ENCODE data around the gene CAMTA1.
"Not testable (repeated sequence)": the region's sequence is repeated elsewhere in the genome, so short reads cannot be mapped to it uniquely, and the experiment has no call there.

The CAMTA1 gene, protein sequence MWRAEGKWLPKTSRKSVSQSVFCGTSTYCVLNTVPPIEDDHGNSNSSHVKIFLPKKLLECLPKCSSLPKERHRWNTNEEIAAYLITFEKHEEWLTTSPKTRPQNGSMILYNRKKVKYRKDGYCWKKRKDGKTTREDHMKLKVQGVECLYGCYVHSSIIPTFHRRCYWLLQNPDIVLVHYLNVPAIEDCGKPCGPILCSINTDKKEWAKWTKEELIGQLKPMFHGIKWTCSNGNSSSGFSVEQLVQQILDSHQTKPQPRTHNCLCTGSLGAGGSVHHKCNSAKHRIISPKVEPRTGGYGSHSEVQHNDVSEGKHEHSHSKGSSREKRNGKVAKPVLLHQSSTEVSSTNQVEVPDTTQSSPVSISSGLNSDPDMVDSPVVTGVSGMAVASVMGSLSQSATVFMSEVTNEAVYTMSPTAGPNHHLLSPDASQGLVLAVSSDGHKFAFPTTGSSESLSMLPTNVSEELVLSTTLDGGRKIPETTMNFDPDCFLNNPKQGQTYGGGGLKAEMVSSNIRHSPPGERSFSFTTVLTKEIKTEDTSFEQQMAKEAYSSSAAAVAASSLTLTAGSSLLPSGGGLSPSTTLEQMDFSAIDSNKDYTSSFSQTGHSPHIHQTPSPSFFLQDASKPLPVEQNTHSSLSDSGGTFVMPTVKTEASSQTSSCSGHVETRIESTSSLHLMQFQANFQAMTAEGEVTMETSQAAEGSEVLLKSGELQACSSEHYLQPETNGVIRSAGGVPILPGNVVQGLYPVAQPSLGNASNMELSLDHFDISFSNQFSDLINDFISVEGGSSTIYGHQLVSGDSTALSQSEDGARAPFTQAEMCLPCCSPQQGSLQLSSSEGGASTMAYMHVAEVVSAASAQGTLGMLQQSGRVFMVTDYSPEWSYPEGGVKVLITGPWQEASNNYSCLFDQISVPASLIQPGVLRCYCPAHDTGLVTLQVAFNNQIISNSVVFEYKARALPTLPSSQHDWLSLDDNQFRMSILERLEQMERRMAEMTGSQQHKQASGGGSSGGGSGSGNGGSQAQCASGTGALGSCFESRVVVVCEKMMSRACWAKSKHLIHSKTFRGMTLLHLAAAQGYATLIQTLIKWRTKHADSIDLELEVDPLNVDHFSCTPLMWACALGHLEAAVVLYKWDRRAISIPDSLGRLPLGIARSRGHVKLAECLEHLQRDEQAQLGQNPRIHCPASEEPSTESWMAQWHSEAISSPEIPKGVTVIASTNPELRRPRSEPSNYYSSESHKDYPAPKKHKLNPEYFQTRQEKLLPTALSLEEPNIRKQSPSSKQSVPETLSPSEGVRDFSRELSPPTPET (N-terminal part only)

DNA sequence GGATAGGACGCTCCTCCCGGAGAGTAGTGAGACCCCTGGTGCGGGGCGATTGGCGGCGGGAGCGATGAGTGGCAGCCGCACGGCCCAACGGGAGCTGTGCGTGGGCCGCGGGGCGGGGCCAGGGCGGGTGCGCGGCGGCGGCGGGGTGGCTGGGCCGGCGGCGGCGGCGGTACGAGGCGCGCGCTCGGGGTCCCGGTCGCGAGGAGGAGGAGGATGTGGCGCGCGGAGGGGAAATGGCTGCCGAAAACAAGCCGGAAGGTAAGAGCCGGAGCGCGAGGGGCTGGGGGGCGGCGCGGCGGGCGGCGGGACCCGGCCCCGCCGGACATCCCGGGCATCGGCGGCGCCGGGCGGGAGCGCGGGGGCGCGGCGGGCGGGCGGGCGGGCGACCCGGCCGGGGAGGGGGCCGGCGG, at the start of gene CAMTA1:
Gene CAMTA1, plus strand, starts transcription at position 137 of the 410 bp plus-strand sequence. Its CDS starts 77 bp downstream, at position 214.
- DNase-seq (ENCODE audit: low read depth in 2 of 2, low spot score in 1 of 2) = no peak

DNA sequence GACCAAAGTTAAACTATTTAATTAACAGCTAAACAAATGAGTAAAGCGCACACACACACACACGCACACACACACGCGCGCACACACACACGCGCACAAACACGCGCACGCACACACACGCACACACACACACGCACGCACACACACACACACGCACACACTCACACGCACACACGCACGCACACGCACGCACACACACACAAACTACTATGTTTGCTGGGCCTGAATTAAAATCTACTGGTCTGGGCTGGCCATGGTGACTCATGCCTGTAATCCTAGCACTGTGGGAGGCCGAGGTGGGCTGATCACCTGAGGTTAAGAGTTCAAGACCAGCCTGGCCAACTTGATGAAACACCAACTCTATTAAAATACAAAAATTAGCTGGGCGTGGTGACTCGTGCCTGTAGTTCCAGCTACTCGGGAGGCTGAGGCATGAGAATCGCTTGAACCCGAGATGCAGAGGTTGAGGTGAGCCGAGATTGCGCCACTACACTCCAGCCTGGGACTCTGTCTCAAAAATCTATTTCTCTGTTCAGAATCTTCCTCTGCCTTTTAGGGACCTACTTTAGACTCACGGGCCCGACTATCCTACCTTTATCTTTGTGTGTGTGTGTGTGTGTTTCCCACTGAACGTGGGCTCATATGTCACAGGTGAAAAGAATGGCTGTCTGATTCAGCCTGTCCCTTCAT, 46.1 kb upstream of the CAMTA1 start:
- DNase-seq (ENCODE audit: low read depth in 2 of 2, low spot score in 1 of 2) = no peak

DNA sequence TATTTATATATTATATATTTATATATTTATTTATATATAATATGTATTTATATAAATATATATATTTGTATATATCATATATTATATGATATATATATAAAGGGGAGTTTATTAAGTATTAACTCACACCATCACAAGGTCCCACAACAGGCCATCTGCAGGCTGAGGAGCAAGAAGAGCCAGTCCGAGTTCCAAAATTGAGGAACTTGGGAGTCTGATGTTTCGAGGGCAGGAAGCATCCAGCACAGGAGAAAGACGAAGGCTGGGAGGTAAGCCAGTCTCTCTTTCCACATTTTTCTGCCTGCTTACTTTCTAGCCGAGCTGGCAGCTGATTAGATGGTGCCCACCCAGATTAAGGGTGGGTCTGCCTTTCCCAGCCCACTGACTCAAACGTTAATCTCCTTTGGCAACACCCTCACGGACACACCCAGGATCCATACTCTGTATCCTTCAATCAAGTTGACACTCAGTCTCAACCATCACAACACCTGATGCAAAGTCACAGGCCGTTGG, 42.5 kb upstream of the CAMTA1 start:
- not testable (repeated sequence) for DNase-seq (ENCODE audit: low read depth in 2 of 2, low spot score in 1 of 2)

DNA sequence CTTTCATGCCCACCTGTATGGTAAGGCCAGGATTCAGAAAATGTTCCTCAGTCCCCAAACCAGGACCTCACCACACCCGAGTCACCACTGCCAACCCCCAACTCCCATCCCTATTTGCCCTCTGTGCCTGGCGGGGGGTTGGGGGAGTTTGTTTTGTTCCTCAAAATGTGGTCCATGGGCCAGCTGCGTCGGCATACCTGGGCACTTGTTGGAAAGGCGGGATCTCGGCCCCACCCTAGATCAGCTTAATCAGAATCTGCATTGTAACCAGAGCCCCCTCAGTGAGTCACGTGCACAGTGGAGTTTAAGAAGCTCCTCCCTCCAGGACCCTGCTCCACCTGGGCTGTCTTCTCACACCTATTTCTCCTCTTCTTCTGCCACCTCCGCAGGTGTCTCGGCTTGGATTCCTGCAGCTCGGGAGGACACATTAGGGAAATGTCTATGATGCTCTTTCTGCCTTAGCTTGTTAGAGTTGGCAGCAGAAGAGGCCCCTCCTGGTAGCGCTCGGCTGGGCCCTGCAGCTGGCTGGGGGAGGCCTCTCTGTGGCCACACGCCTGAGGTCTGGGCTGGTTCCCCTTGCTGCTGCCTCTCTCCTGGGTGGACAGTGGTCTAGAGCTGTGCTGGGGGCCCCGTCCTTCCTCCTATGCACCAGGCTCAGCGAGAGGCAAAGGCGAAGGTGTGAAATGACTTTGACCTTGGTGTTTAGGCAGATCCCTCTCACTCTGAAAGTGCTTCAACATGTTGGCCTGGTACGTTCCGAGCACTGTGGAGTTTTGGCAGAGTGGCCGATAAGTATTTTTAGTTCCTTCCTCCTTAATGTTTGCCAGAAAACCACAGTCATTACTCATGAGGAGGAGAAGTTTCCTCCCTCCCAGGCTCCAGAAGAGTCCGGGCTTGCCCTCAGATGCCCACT, 41.8 kb upstream of the CAMTA1 start:
- DNase-seq (ENCODE audit: low read depth in 2 of 2, low spot score in 1 of 2) = no peak

DNA sequence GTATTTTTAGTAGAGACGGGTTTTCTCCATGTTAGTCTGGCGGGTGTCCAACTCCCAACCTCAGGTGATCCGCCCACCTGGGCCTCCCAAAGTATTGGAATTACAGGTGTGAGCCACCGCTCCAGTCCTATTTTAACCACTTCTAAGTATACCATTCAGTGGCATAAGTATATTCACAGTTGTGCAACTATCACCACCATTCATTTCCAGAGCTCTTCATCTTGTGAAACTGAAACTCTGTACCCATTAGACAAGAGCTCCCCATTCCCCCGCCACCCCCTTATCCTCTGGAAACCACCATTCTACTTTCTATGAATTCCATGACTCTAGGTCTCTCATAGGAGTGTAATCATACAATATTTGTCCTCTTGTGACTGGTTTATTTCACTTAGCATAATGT, 40.2 kb upstream of the CAMTA1 start:
- DNase-seq (ENCODE audit: low read depth in 2 of 2, low spot score in 1 of 2) = no peak

DNA sequence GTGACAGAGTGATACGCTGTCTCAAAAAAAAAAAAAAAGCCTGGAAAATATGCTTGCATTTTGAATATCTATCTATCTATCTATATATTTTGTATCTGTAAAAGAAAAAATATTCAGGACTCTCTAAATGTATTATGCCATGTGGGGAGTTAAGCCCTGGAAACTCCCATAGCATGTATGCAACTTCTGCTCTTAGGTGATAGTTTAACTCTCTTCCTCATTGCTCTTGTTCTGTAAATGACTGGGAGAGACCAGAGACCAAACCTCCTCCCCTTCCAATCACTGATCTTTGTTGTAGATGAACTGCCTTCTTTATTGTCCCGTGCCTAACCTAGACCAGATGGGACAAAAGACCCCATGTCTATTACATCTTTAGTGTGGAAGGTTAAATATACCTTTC, 37.6 kb upstream of the CAMTA1 start:
- no peak for DNase-seq (ENCODE audit: low read depth in 2 of 2, low spot score in 1 of 2)

DNA sequence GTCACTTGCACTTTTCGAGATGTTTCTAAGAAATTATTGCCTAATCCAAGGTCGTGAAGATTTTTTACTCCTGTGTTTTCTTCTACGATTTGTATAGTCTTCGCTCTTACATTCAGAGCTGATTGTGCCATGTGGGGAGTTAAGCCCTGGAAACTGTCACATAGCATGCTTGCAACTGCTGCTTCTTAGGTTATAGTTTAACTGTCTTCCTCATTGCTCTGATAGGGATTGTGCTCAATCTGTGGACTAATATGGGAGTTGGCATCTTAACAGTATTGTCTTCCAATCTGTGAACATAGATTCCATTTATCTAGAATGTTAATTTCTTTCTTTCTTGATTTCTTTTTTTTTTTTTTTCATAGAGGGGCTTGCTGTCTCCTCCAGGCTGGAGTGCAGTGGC, 34.8 kb upstream of the CAMTA1 start:
- no peak for DNase-seq (ENCODE audit: low read depth in 2 of 2, low spot score in 1 of 2)

DNA sequence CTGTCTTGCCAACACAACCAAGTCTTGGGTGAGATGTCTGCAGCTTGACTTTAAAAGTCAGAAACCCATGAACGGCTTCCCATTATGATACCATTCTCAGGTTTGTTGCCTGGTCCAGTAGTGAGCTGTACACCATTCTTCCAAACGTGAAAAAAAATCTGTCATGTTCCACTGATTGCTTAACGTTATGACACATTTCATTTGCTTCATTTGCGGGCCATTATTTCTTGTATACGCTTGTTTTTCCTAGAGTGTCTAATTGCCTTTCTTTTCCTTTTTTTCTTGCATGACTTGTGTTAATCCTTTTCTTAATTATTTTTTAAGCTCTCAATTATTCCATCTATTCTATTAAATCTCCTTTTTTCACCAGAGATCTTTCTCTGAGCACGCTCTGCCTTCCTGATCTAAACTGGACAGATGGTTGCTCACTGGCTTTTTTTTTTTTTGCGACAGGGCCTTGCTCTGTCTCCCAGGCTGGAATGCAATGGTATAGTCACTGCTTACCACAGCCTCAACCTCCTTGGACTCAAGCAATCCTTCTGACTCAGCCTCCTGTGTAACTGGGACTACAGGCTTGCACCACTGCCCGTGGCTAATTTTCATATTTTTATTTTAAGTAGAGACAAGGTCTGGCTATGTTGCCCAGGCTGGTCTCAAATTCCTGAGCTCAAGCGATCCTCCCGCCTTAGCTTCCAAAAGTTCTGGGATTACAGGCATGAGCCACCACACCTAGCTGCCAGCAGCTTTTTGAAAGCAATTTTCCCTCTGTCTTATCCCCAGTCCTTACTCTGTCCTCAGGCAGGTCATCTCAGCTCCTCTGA, 31.7 kb upstream of the CAMTA1 start:
- DNase-seq (ENCODE audit: low read depth in 2 of 2, low spot score in 1 of 2) = no peak

DNA sequence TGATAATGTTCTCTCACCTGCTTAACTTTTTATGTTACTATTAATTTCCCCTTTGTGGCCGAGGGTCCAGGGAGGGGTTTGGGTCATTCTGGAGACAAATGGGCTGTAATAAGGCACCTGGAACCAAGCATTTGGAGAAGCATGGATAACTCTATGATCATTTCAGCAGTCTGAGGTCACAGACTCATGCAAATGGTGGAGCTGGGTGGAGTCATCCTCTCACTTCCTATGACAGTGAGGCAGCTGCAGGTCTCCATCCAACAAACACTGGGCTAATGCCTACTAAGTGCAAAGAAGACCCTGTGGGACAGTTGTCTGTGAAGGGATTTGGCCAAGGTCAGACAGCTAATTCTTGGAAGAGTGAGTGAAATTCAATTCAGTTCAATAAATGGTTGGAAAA, 28.8 kb upstream of the CAMTA1 start:
- DNase-seq (ENCODE audit: low read depth in 2 of 2, low spot score in 1 of 2) = no peak

DNA sequence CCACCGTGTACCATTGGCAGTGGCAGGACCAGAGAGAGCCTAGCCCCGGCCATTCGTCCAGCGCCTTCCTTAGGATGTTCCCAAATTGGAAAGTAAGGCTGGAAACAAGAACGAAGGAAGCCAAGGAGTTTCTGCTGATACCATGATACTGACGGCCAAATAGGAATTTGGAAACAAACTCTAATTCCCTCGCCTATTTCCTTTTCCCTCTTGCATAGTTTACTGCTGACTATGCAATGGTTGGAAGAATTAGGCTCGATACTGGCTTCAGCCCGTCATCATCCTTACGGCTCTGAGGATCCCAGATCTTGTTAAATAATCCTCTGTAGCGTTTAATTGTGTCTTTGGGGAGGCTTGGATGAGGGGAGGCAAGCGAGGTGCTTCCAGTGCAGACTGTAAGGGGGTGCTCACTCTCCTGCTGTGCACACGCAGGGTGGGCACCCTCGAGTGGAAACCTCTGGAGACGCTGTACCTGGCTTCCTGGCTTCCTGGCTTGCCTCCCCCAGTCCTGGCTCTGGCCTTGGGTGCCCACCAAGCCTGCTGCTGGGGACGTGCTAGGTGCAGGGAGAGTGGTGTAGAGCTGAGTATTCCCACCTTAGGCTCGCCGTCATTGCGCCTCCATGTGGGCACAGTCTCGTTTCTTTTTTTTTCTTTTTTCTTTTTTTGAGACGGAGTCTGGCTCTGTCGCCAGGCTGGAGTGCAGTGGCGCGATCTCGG, 27.4 kb upstream of the CAMTA1 start:
- no peak for DNase-seq (ENCODE audit: low read depth in 2 of 2, low spot score in 1 of 2)

DNA sequence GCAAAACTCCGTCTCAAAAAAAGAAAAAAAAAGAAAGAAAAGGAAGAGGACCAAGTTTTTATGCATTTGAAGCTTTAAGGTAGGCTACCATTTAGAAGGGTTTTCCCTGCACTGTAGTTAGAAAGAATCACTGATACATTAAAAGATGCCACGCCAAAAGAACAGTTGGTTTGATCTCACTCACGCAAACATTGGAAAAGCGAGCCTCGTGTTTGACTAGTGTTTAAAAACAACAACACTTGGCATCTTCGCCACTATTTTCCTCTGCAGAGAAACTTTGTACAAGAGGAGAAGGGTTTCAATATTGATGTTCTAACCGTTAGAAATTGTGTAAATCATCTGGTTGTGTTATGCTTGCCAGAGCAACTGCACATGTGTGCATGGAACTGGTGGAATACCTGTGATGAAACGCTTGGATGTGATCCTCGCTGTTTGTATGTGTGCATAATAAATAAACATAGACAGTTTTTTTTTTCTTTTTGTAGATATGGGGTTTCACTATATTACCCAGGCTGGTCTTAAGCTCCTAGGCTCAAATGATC, 24.0 kb upstream of the CAMTA1 start:
- DNase-seq (ENCODE audit: low read depth in 2 of 2, low spot score in 1 of 2) = no peak

DNA sequence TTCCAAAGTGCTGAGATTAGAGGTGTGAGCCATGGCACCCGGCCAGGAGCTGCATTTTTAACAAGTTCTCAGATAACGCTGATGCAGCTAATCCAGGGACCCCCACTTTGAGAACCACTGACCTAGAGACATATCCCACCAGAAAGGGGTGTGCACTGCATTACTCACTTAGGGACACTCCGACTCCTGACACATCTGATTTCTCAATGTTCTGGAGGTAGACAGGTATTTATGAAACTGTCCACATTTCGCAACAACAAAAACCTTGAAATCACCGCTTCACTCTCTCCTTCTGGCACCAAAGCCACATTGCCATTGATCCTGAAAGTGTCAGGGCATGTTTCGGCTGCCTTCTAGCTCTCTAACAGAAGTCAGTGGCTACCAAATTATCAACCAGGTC, 23.2 kb upstream of the CAMTA1 start:
- DNase-seq (ENCODE audit: low read depth in 2 of 2, low spot score in 1 of 2) = no peak

DNA sequence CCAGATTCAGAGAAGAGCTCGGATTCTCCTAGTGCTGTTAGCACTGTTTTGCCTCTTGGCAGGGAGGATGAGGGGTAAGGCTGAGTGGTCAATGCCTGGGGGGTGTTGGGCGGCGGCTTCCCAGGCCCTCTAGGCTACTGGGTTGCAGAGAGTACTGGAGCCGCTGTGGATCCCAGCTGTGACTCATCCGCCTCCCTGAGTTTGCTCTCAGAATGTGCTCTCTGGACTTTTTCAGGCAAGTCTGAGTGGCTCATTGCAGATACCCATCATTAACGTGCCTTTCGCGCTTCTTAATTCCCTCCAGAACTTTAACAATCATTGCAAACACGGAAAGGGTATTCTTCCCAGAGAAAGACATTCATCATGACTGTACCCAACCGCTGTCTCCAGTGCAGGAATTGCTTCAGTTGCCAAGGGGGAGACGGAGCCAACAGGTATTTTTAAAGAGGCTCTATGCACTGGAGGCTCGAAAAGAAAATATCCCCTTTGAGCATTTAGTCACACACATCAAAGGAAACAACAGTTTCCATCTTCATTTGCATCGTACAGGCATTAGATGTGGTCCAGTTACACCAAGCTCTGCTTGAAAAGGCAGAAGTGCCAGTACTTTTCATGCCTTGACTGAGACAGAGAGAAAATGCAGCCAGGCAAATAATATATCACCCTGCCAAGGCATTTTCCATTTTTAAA, 14.4 kb upstream of the CAMTA1 start:
- no peak for DNase-seq (ENCODE audit: low read depth in 2 of 2, low spot score in 1 of 2)

DNA sequence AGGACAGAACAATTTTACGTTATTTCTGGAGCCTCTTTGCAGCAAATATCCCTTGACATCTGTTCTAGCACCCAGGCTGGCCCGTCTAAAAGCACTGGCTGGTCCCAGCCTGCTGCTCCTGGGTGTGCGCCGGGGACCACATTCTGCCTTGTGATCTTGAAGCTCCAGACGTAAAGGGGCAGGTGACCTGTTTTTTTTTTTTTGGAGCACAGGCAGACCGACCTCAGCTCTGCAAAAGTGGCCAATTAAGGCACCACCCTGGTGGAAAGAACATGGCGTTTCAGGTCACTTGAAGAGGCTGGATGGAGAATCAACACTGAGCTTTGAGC, 13.8 kb upstream of the CAMTA1 start:
- no peak for DNase-seq (ENCODE audit: low read depth in 2 of 2, low spot score in 1 of 2)

DNA sequence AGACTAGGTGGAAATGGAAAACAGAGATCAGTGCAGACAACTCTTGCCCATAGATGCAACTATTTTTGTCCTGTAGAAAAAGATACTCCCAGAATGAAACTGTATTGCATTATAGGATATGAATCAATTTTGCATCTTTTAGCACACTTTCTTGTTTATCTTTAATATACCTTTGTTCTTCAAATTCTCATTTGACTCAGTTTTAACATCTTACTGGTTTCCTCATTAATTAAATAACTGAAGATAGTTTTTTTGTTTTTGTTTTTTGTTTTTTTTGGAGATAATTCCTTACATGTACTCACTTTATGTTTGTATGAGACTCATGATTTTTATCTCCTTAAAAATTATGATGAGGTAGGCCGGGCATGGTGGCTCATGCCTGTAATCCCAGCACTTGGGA, 10.9 kb upstream of the CAMTA1 start:
- no peak for DNase-seq (ENCODE audit: low read depth in 2 of 2, low spot score in 1 of 2)

DNA sequence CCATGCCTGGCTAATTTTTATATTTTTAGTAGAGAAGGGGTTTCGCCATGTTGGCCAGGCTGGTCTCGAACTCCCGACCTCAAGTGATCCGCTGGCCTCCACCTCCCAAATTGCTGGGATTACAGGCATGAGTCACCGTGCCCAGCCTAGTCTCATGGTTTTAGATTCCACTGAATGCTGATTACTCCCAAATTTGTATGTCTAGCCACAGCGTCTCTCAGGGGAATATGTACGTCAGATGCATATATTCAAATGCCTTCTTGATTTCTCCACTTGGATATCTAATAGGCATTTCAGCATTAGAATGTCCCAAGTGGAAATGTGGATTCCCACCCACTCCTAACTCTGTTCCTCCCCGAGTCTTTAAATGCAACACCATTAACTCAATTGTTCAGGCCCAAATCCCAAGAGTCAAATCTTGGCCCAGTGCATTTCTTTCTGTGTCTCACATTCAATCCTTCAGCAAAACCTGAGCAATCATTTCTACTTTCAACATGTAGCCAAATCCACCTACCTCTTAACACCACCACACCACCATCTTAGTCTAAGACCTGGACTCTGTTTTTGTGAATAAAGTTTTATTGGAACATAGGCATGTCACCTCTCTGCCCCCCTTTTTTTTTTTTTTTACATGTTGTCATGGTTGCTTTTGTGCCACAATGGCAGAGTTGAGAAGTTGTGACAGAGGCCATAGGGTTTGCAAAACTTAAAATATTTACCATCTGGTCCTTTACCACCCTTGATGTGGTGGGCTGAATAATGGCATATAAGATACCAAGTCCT, 9.8 kb upstream of the CAMTA1 start:
- DNase-seq (ENCODE audit: low read depth in 2 of 2, low spot score in 1 of 2) = no peak

DNA sequence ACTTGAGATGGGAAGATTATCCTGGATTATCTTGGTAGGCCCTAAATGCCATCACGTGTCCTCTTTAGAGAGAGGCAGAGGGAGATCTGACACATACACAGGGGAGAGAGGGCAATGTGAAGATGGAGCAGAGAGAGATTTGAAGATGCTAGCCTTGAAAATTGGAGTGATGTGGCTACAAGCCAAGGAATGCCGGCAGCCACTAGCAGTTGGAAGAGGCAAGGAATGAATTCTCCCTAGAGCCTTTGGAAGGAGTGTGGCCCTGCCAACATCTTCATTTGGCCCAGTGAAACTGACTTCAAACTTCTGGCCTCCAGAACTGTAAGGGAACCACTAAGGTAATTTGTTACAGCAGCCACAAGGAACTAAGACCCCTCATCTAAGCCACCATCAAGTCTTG, 8.9 kb upstream of the CAMTA1 start:
- DNase-seq (ENCODE audit: low read depth in 2 of 2, low spot score in 1 of 2) = no peak

Data from stimulated activated CD8-positive, alpha-beta memory T cell treated with anti-CD3 and anti-CD28 coated beads, Interleukin-4, amount 100 ng/mL, for 4 hours (primary cell).